ENCODE results near the gene ATXN2. TPM values are rescaled to one million over a fixed set of nuclear protein-coding genes. Genes with fewer than 3 reads are reported as not detected.

The ATXN2 gene
- total and polyA plus RNA-seq, 4 donors, result 11.5 to 33.1 (median 22.1) TPM

GRCh38 chr12:111450676-111451075 lies 148.4 kb downstream of the ATXN2 start:
- Histone ChIP-seq H3K27ac (ENCODE audit: low read depth in 1 of 2, low read length in 2 of 2) (peak overlapping the region in 1 of 2 donors; percentile 4), H3K9ac (ENCODE audit: low read depth in 1 of 2, low read length in 2 of 2) (no peak overlapping the region), H3K4me1 (ENCODE audit: control insufficient read depth in 4 of 4, insufficient read depth in 4 of 4, low read length in 3 of 4) (peaks cover 9 to 15% (median 12%) of the 10 kb centered on the region in 4 donors), H3K27me3 (ENCODE audit: control insufficient read depth in 4 of 4, insufficient read depth in 4 of 4, low read length in 3 of 4) (no peaks in the 10 kb centered on the region), H3K36me3 (ENCODE audit: control insufficient read depth in 4 of 4, insufficient read depth in 3 of 4, low read depth in 1 of 4, low read length in 3 of 4) (peaks cover 21 to 60% (median 45%) of the 10 kb centered on the region in 4 donors), H3K4me3 (ENCODE audit: low read depth in 1 of 3, low read length in 3 of 3) (no peak overlapping the region), H3K9me3 (ENCODE audit: control insufficient read depth in 4 of 4, low read length in 3 of 4) (no peaks in the 10 kb centered on the region)
- WGBS, result 91% methylated on average over 4 of the region's 4 CpGs
- DNase-seq (ENCODE audit: low spot score), result peak; percentile 30
- no peak for TF ChIP-seq HNF4G (IDR thresholded peaks at IDR 0.05)
- no peak for TF ChIP-seq MAX (IDR thresholded peaks at IDR 0.05)
- TF ChIP-seq SP1 (IDR thresholded peaks at IDR 0.05), result no peak
- no peak for TF ChIP-seq HNF4A (conservative IDR thresholded peaks at IDR 0.05)
- no peak for TF ChIP-seq JUND (IDR thresholded peaks at IDR 0.05)
- no peak for TF ChIP-seq YY1 (IDR thresholded peaks at IDR 0.05)
- TF ChIP-seq RXRA (IDR thresholded peaks at IDR 0.05), result no peak
- no peak for TF ChIP-seq REST (IDR thresholded peaks at IDR 0.05)
- no peak for TF ChIP-seq ATF3 (IDR thresholded peaks at IDR 0.05)
- no peak for TF ChIP-seq FOXA2 (IDR thresholded peaks at IDR 0.05)
- TF ChIP-seq NR2F2 (IDR thresholded peaks at IDR 0.05), result no peak
- TF ChIP-seq FOXA1 (IDR thresholded peaks at IDR 0.05), result no peak
- no peak for TF ChIP-seq EGR1 (IDR thresholded peaks at IDR 0.05; ENCODE audit: low read depth in 2 of 2)
- TF ChIP-seq ZBTB33 (IDR thresholded peaks at IDR 0.05), result no peak
- no peak for TF ChIP-seq RAD21 (IDR thresholded peaks at IDR 0.05)
- TF ChIP-seq TAF1 (conservative IDR thresholded peaks at IDR 0.05), result no peak
- no peak for TF ChIP-seq GABPA (IDR thresholded peaks at IDR 0.05 in 1 of 2, conservative IDR thresholded peaks at IDR 0.05 in 1 of 2)
- no peak for TF ChIP-seq CTCF (IDR thresholded peaks at IDR 0.05; ENCODE audit: low read depth, low read length, missing input control)

All from liver (tissue), 9 donors.